Transverse colon (tissue), 4 donors: ENCODE data around the gene TMEM101. TPM values are rescaled to one million over a fixed set of nuclear protein-coding genes. Genes with fewer than 3 reads are reported as not detected.
"Not testable (repeated sequence)": the region's sequence is repeated elsewhere in the genome, so short reads cannot be mapped to it uniquely, and the experiment has no call there.

ENCODE experiments used
- DNase-seq: peaks from one replicate; pipeline ENCODE4 v3.0.0-alpha.2; 2019
- H3K27ac ChIP-seq, 4 donors: fragments of 200-600 bp; sonication (generic); 2 replicates each; pipeline ENCODE4 v1.5.1; 2016 to 2018; ENCODE audit warnings: inconsistent platforms in 4 of 4
- H3K27me3 ChIP-seq: fragments of 200-600 bp; sonication (generic); 2 replicates; pipeline ENCODE4 v1.5.1; 2017; ENCODE audit warnings: inconsistent platforms
- H3K36me3 ChIP-seq, 4 donors: fragments of 200-600 bp; sonication (generic); 2 replicates each; pipeline ENCODE4 v1.5.1; 2017 to 2019; ENCODE audit warnings: inconsistent platforms in 4 of 4
- H3K4me1 ChIP-seq, 4 donors: fragments of 200-600 bp; sonication (generic); 2 replicates each; pipeline ENCODE4 v1.5.1; 2017 to 2020; ENCODE audit warnings: inconsistent platforms in 4 of 4
- H3K4me3 ChIP-seq, 4 donors: fragments of 200-600 bp; sonication (generic); 1 replicate in 1 of 4; 2 replicates in 3 of 4; pipeline versions ENCODE4 v1.5.1 to v1.6.1; 2017 to 2019; ENCODE audit warnings: inconsistent platforms in 4 of 4
- H3K9me3 ChIP-seq, 2 donors: fragments of 200-600 bp; sonication (generic); 2 replicates each; pipeline ENCODE4 v1.5.1; 2017 to 2019; ENCODE audit warnings: inconsistent platforms in 2 of 2
- EP300 ChIP-seq: sonication (generic); formaldehyde crosslinking; IDR thresholded peaks from one replicate; pipeline ENCODE4 v1.6.1; 2017; ENCODE audit warnings: antibody characterized with exemption, low read depth
- POLR2A ChIP-seq: fragments of 450-650 bp; IDR thresholded peaks from one replicate; pipeline ENCODE4 v1.6.1; 2016; ENCODE audit warnings: antibody characterized with exemption, mild to moderate bottlenecking, moderate library complexity
- POLR2AphosphoS5 ChIP-seq, 3 donors: sonication (generic); formaldehyde crosslinking; IDR thresholded peaks; one replicate each; pipeline ENCODE4 v1.6.1; 2016; ENCODE audit warnings: antibody characterized with exemption in 3 of 3
- WGBS, 2 donors: methylation state at CpG; one replicate each; pipeline ENCODE4 v1.1.5; 2018; ENCODE audit warnings: low coverage in 1 of 2; 5-methylcytosine and 5-hydroxymethylcytosine counted together
- in situ Hi-C, 4 donors: fragments of 200-750 bp; cut with MboI; loops; one replicate each; pipeline versions ENCODE4 v1.15.0 to v1.15.1; 2017; ENCODE audit warnings: low sequenced_read_pairs in 3 of 4, low pct_ligation_motif_present in 1 of 4, low pct_unique_long_range_greater_than_20kb in 1 of 4
- intact Hi-C: fragments of 100-400 bp; cut with DNase I; formaldehyde crosslinking; loops from one replicate; pipeline ENCODE4 v1.15.1; 2023; ENCODE audit warnings: low total_unique reads
- total RNA-seq, 4 donors: library from RNA; depleted of rRNA; stranded (reverse); fragments of >200 nt; gene quantifications; one replicate each; pipeline ENCODE4 v1.1.0, GENCODE V29; 2016
- TF ChIP-seq, protein P1 (sequence below), 5 experiments: fragments of 200-600 bp in 3 of 5; fragments of 450-650 bp in 2 of 5; sonication (generic) in 3 of 5; IDR thresholded peaks; 1 replicate in 2 of 5; 2 replicates in 3 of 5; pipeline ENCODE4 v1.5.1; 2016 to 2017; ENCODE audit warnings: antibody characterized with exemption in 5 of 5, inconsistent platforms in 3 of 5, mild to moderate bottlenecking in 2 of 5, moderate library complexity in 1 of 5

TMEM101 gene
- total RNA-seq, 4 donors from 2014 or later: 25.2 to 34.0 (median 27.7) TPM

DNA sequence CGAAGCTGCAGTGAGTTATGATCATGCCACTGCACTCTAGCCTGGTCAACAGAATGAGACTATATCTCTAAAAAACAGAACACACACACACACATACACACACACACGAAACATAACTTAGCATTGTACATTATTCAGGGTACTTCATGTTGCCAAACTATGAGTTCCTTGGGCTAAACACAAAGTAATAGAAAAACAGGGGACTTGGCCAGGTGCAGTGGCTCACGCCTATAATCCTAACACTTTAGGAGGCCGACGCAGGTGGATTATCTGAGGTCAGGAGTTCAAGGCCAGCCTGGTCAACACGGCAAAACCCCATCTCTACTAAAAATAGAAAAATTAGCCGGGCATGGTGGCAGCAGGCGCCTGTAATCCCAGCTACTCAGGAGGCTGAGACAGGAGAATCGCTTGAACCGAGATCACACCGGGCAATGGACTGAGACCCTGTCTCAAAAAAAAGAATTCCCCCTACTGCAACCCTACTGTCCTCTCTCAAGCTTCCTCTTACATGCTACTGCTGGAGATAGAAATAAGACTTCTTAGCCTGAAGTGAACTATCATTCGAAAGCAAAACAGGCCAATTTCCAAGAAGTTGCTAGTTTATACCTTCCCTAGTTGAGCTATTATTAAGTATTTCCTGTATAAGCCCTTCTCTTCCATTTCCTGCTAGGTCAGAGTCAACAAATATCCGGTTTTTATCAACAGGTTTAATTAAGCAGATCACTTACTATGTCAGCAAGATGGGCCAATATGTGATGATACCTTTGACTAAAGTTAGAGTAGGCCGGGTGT, 44.5 kb upstream of the TMEM101 start:
- Histone ChIP-seq H3K4me1 (peaks cover 0 to 5% (median 0%) of the 10 kb centered on the region in 4 donors), H3K9me3 (no peaks in the 10 kb centered on the region), H3K36me3 (peaks cover 0 to 36% (median 10%) of the 10 kb centered on the region in 4 donors), H3K4me3 (no peak overlapping the region), H3K27ac (no peak overlapping the region), H3K27me3 (no peaks in the 10 kb centered on the region)
- no peak for TF ChIP-seq POLR2A
- TF ChIP-seq EP300: no peak
- TF ChIP-seq POLR2AphosphoS5 (IDR thresholded peaks at IDR 0.05): no peak
- TF ChIP-seq, protein P1, sequence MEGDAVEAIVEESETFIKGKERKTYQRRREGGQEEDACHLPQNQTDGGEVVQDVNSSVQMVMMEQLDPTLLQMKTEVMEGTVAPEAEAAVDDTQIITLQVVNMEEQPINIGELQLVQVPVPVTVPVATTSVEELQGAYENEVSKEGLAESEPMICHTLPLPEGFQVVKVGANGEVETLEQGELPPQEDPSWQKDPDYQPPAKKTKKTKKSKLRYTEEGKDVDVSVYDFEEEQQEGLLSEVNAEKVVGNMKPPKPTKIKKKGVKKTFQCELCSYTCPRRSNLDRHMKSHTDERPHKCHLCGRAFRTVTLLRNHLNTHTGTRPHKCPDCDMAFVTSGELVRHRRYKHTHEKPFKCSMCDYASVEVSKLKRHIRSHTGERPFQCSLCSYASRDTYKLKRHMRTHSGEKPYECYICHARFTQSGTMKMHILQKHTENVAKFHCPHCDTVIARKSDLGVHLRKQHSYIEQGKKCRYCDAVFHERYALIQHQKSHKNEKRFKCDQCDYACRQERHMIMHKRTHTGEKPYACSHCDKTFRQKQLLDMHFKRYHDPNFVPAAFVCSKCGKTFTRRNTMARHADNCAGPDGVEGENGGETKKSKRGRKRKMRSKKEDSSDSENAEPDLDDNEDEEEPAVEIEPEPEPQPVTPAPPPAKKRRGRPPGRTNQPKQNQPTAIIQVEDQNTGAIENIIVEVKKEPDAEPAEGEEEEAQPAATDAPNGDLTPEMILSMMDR (IDR thresholded peaks at IDR 0.05): no peak
- DNase-seq: no peak
- WGBS, 2 donors: 68 to 82% methylated on average over 3 to 14 of the region's 14 CpGs
- intact Hi-C loops (no loop called here), in situ Hi-C loops (loop anchor here in 1 of 4 donors (25.0 kb wide), 1 partner anchor 103 kb away; the partner anchor contains the start of gene ASB16)

GRCh38 chr17:44053125-44053872, 38.5 kb upstream of the TMEM101 start:
- in situ Hi-C loops (loop anchor here in 1 of 4 donors (25.0 kb wide), 1 partner anchor 109 kb away; the partner anchor contains the start of gene ASB16), intact Hi-C loops (no loop called here)
- TF ChIP-seq POLR2AphosphoS5 (IDR thresholded peaks at IDR 0.05): no peak
- TF ChIP-seq, protein P1 (IDR thresholded peaks at IDR 0.05): no peak
- TF ChIP-seq EP300: no peak
- TF ChIP-seq POLR2A: no peak
- H3K4me1 ChIP-seq: peaks cover 0 to 6% (median 0%) of the 10 kb centered on the region in 4 donors
- H3K27ac ChIP-seq: peak overlapping the region in 1 of 4 donors; percentile 4
- H3K27me3 ChIP-seq: no peaks in the 10 kb centered on the region
- peaks cover 0 to 41% (median 17%) of the 10 kb centered on the region in 4 donors for H3K36me3 ChIP-seq
- H3K9me3 ChIP-seq: no peaks in the 10 kb centered on the region
- no peak overlapping the region for H3K4me3 ChIP-seq
- WGBS, 2 donors: 53 to 79% methylated on average over 2 to 3 of the region's 3 CpGs
- DNase-seq: no peak

GRCh38 chr17:44049294-44050060, 34.7 kb upstream of the TMEM101 start:
- H3K9me3 ChIP-seq: no peaks in the 10 kb centered on the region
- WGBS, 2 donors: 94 to 100% methylated on average over 6 to 9 of the region's 9 CpGs
- intact Hi-C loops: no loop called here
- peaks cover 0 to 41% (median 17%) of the 10 kb centered on the region in 4 donors for H3K36me3 ChIP-seq
- H3K4me1 ChIP-seq: peaks cover 0 to 6% (median 0%) of the 10 kb centered on the region in 4 donors
- in situ Hi-C loops: loop anchor here in 1 of 4 donors (10.0 to 25.0 kb wide), 2 partner anchors 105 to 113 kb away; partner anchors contain the start of genes ASB16 and PPY
- no peak for TF ChIP-seq EP300
- TF ChIP-seq POLR2AphosphoS5 (IDR thresholded peaks at IDR 0.05): no peak
- TF ChIP-seq, protein P1 (IDR thresholded peaks at IDR 0.05): no peak
- no peak for TF ChIP-seq POLR2A
- H3K27me3 ChIP-seq: no peaks in the 10 kb centered on the region
- no peak overlapping the region for H3K27ac ChIP-seq
- no peak overlapping the region for H3K4me3 ChIP-seq
- no peak for DNase-seq

DNA sequence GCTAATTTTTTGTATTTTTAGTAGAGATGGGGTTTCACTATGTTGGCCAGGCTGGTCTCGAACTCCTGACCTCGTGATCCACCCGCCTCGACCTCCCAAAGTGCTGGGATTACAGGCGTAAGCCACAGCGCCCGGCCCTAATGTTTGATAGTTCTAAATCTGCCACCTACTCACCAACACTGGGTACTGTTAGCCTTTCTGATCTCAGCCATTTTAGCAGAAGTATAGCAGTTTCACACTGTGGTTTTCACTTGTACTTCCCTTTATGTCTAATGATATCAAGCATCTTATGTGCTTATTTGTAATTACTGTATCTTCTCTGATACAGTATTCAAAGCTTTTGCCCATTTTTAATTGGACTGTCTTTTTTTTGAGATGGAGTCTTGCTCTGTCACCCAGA, 32.1 kb upstream of the TMEM101 start:
- H3K9me3 ChIP-seq, DNase-seq, H3K4me3 ChIP-seq, H3K27ac ChIP-seq, H3K27me3 ChIP-seq, intact Hi-C loops: not testable (repeated sequence)
- 96% methylated on average over 7 of the region's 7 CpGs; no CpG with 5 or more reads in 1 of the 2 donors for WGBS, 2 donors
- Histone ChIP-seq H3K36me3 (peaks cover 0 to 35% (median 13%) of the 10 kb centered on the region in 4 donors), H3K4me1 (peaks cover 0 to 18% (median 10%) of the 10 kb centered on the region in 4 donors)
- in situ Hi-C loops: loop anchor here in 1 of 4 donors (10.0 kb wide), 1 partner anchor 102 kb away; the partner anchor contains the start of gene PPY
